ENCODE results near the gene KRT39.
"Not testable (repeated sequence)": the region's sequence is repeated elsewhere in the genome, so short reads cannot be mapped to it uniquely, and the experiment has no call there.

The KRT39 gene

DNA sequence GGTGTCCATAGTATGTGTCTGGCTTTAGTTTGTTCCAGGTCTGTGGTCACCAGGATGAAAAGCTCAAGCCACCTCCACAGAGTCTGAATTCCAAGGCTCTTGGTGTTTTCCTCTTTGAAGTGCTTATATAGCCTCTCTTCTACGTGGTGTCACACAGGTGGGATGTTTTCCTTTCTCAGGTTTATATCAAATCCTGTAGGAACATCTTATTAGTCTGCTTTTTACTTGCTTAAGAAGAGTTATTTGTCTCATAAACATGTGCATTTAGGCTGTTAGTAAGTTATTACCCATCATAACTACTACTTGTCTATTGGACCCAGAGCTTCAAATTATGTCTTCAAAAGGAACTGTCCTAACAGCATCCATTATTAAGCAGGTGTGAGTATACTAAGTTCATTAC is at the start of gene KRT39:
KRT39 (minus strand) TSS at position 101 of the 400 bp plus-strand sequence; CDS start at position 9, 92 bp downstream.
- no peak for DNase-seq

DNA sequence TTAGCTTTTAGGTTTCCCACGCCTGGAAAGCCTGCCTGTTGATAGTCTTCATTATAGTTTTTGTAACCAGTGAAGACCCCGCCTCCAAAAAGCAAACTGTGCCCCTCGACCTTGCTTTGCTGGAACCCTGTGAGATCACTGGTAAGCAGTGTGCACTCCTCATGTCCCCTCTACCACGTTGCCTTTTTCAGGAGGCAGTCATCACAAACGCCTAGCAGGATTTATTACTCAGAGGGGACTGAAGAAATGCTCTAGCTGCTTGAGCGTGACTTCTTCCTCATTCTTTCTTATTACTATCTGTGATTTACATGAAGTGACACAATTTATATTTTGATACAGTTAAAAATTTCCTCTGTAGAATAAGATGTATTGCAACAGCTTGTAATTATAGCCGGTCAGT is 48.7 kb upstream of the KRT39 start:
- no peak for DNase-seq

GRCh38 chr17:41013606-41014005 is 46.9 kb upstream of the KRT39 start:
- DNase-seq: no peak

DNA sequence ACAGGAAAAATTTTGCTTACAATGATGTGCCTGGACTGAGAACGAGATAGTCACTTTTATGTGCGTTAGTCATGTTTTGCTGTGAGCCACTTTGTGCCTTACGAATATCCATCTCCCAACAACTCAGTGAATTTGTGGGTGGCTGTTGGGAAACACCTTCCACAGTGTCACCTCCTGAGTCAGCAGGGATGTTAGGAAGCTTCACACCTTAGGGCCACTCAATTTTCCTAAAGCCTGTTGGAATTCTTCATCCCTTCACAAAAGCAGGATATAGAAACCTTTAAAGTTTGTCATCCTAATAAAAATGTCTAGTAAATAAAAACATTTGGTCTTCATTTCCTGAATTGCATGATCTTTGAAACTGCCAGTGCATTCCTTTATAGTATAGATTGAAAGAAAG is 46.4 kb upstream of the KRT39 start:
- DNase-seq: no peak

- DNase-seq: no peak
These were observed 45.8 kb upstream of the KRT39 start for GRCh38 chr17:41012326-41013120.

DNA sequence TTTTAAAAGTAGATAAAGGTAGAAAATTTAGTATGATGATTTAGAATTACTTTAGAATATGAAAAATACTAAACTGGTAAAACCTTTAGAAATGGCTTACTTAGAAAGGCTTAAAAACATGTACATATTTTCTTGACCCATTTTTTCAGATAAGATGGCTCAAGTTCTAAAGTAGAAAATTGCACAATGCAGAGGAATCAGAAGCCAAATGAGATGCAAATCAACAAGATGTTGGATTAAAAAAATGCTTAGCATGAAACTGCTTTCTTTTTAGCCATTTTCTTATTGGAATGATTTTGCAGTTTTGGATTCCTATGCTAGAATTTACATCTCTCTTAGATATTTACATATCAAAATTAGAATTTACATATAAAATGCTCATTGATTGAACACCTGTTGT is 43.7 kb upstream of the KRT39 start:
- no peak for DNase-seq

DNA sequence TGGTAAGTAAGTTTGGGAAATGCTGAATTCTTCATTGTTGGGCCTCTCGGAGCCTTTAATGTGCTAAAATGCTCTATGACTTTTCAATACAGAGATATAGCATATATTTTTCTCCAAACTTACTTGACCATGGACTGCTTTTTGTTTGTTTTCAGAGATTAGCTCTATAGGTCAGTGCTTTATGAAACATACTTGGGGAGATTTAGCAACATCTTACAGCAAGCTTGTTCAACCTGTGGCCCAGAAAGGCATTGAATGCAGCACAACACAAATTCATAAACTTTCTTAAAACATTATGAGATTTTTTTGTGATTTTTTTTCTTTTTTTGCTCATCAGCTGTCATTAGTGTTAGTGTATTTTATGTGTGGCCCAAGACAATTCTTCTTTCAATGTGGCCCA is 43.2 kb upstream of the KRT39 start:
- DNase-seq: no peak

DNA sequence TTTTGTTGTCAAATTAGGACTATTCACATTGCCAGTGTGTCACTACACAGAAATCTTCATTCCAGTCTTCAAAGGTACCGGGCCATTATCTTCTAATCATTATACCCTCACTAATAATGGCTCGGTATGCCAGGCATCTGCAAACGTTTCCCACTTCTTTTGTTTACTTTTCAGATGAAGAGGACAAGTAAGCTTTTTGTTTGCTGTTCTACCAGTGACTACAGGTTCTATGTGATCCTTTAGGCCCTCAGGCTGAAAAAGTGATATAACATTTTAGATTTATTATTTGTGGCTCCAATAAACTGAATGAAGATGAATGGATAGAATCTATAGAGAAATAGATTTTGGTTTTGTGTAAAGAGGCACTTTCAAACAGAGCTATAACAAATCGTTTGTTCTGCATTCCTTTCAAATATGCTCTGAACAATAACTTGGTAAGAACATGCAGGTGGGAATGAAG is 42.6 kb upstream of the KRT39 start:
- DNase-seq: no peak

DNA sequence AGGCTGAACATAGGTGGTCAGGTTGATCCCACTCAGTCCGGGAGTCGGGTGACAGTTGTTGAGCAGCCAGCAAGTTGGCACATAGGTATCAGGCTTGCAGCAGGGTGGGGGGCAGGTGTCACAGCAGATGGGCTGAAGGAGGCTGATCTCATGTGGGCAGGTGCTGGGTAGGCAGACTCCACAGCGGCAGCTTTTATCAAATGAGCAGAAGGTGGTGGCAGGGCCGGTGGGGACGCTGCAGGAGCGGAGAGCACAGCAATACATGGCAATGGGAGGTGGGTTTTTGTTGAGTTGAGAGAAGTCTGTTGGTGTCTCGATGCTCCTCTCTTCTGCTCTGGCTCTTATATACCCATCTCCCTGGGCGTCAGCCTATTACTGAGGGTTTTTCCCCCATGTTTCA is 42.1 kb upstream of the KRT39 start, which contains the start of gene KRTAP3-1:
KRTAP3-1 (minus strand) TSS at position 318 of the 400 bp plus-strand sequence; CDS start at position 264, 54 bp downstream.
- no peak for DNase-seq

DNA sequence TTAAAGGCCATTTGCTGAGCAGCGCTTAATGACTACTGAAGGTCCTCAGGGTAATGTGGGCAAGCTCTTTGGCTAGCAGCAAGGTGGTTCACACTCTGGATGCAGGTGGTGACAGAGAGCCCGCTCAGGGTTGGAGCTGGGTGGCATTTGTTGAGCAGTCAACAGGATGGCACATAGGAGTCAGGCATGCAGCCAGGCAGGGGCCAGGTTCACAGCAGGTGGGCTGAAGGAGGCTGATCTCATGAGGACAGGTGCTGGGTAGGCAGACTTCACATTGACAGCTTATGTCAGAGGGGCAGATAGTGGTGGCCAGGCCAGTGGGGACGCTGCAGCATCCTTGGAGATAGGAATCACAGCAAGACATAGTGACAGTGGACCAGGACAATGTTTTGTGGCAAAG is 37.6 kb upstream of the KRT39 start:
- no peak for DNase-seq

- DNase-seq: no peak
These were observed 37.2 kb upstream of the KRT39 start for GRCh38 chr17:41003926-41004325.

DNA sequence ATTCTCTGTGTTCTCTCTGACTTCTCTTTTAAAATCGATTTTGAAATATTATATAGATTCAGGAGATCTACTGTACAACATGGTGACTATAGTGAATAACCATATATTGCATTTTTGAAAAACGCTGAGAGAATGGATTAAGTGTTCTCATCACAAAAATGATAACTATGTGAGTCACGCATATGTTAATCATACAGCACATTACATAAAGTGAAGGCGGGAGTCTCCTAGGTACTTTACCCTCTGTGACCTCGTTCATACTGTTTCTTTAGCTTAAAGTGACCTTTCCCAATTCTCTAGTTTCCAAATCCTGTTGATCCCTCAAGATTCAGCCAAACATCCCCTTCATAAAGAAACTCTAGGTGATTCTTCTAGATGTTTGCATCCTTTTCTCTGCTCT is 36.1 kb upstream of the KRT39 start:
- DNase-seq: no peak

DNA sequence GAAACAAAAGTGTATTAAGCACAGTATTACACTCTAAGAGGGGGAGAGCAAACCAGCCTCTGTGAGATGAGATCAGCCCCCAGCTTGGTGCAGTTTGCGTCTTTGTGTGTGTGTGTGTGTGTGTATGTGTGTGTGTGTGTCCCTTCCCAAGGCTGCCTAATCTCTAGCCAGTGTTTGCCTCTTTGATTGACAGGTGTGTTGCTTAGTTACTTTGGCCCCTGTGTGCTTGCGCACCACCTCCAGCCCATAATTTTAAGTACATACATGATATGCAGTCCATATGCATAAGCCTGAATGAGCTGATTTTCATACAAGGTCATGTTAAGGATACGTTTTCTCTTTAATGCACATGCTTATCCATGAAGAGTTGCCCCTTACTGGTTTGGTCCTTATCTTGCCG is 35.0 kb upstream of the KRT39 start:
- no peak for DNase-seq

DNA sequence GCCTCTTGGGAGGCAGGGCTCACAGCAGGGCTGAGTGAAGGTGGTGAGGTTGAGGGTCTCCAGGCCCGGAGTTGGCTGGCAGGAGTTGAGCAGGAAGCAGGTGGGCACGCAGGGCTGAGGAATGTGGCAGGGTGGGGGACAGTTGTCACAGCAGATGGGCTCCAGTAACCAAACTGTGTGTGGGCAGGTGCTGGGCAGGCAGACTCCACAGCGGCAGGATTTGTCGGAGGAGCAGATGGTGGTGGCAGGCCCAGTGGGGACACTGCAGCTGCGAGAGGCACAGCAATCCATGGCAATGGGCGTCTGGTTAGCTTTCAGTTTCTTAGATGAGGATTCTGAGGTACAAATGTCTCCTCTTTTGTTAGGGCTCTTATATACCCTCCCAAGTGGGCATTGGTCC is 32.8 kb upstream of the KRT39 start, which contains the start of gene KRTAP3-2:
KRTAP3-2 (minus strand) TSS at position 344 of the 400 bp plus-strand sequence; CDS start at position 291, 53 bp downstream.
- DNase-seq: not testable (repeated sequence)

- DNase-seq: no peak
These were observed 30.6 kb upstream of the KRT39 start for GRCh38 chr17:40997361-40997760.

GRCh38 chr17:40996829-40997228 is 30.1 kb upstream of the KRT39 start:
- no peak for DNase-seq

- DNase-seq: no peak
These were observed 28.4 kb upstream of the KRT39 start for GRCh38 chr17:40995116-40995515.

GRCh38 chr17:40993839-40994238 is 27.1 kb upstream of the KRT39 start, which contains the start of gene KRTAP3-3:
KRTAP3-3 (minus strand) TSS chr17:40994164; CDS start chr17:40994097, 67 bp downstream.
- DNase-seq: no peak

DNA sequence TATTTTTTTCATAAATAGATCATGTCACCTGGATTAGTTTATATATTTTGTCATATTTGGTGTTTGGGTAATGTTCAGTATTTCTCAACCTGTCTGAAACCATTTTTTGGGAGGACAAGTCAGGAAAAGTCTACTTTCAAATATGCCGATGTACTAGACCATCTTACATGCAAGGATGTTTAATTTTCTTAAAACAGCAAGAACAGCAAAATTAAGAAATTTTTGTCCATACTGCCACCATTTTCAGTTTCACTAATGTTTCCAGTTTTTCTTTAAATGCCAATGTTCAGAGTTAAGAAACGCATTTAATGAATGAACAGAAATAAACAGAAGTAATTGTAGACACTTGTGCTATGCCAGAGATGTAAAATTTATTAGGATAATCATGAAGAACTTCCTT is 26.3 kb upstream of the KRT39 start:
- no peak for DNase-seq

DNA sequence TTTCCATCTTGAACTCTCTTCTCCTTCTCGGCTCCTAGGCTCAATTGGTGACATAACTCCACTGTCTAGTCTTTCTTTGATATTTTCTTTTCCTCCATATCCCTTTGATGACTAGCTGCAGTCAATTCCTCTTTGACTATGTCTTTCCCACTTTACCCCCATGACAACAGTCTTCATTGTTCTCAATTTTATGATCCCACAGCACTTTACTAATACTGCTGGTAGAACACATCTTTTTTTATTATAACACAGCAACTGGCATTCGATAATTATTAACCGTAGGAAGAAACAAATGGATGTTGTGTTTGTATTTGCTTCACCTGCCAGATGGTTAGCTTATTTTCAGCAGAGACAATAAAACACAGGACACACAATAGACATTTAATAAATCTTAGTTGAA is 25.9 kb upstream of the KRT39 start:
- DNase-seq: no peak

- no peak for DNase-seq
These were observed 20.2 kb upstream of the KRT39 start for GRCh38 chr17:40986920-40987319.

- no peak for DNase-seq
These were observed 17.5 kb upstream of the KRT39 start, which contains the start of gene KRT40 for GRCh38 chr17:40984226-40984625. KRT40 (minus strand) TSS chr17:40984326; CDS start chr17:40984273, 53 bp downstream.

GRCh38 chr17:40981115-40981514 is 14.4 kb upstream of the KRT39 start:
- DNase-seq: no peak

GRCh38 chr17:40980596-40980995 is 13.8 kb upstream of the KRT39 start:
- DNase-seq: no peak

GRCh38 chr17:40980117-40980516 is 13.4 kb upstream of the KRT39 start:
- no peak for DNase-seq

Data from stimulated activated CD4-positive, alpha-beta T cell treated with anti-CD3 and anti-CD28 coated beads, Interleukin-4, amount 100 ng/mL, for 1 hour (primary cell).